ENCODE measurements around the gene URM1. TPM values are rescaled to one million over a fixed set of nuclear protein-coding genes. Genes with fewer than 3 reads are reported as not detected.

Gene URM1
- polyA plus RNA-seq, 1 donor from 2014 or later: 80.8 TPM

- no peak overlapping the region for H3K4me3 ChIP-seq (ENCODE audit: low read length)
- H2AFZ ChIP-seq (ENCODE audit: low read depth, low read length): peak overlapping the region; percentile 45
- no peaks in the 10 kb centered on the region for H3K9me2 ChIP-seq (ENCODE audit: insufficient read depth, low read length)
- H3K4me2 ChIP-seq (ENCODE audit: low read length): no peak overlapping the region
- H4K20me1 ChIP-seq (ENCODE audit: insufficient read depth): no peaks in the 10 kb centered on the region
- H3K27ac ChIP-seq (ENCODE audit: low read length): no peak overlapping the region
- peaks cover 27% of the 10 kb centered on the region for H3K27me3 ChIP-seq (ENCODE audit: insufficient read depth, low read depth, low read length)
- TF ChIP-seq POLR2AphosphoS5 (IDR thresholded peaks at IDR 0.05) (no peak), CTCF (IDR thresholded peaks at IDR 0.05; ENCODE audit: poor library complexity, severe bottlenecking) (no peak), SMC3 (conservative IDR thresholded peaks at IDR 0.05; ENCODE audit: poor library complexity) (no peak), TAF1 (IDR thresholded peaks at IDR 0.05; ENCODE audit: low read depth) (no peak), RAD21 (conservative IDR thresholded peaks at IDR 0.05) (no peak), MXI1 (conservative IDR thresholded peaks at IDR 0.05; ENCODE audit: poor library complexity, severe bottlenecking) (no peak), EZH2 (IDR thresholded peaks at IDR 0.05; ENCODE audit: borderline replicate concordance, insufficient read depth, low read length, poor library complexity, severe bottlenecking) (no peak), REST (IDR thresholded peaks at IDR 0.05; ENCODE audit: borderline replicate concordance) (no peak), EP300 (conservative IDR thresholded peaks at IDR 0.05; ENCODE audit: poor library complexity, severe bottlenecking) (no peak)
- no peaks in the 10 kb centered on the region for H3K9me3 ChIP-seq (ENCODE audit: low read length)
- no peaks in the 10 kb centered on the region for H3K36me3 ChIP-seq (ENCODE audit: insufficient read depth, low read length)
- H3K79me2 ChIP-seq (replicated peaks; ENCODE audit: insufficient read depth, low read length): no peaks in the 10 kb centered on the region
- H3K9ac ChIP-seq (ENCODE audit: low read length): no peak overlapping the region
- no peaks in the 10 kb centered on the region for H3F3A ChIP-seq (ENCODE audit: insufficient read depth, low read length, poor library complexity, severe bottlenecking)
Observed at GRCh38 chr9:128405077-128405779, 34.1 kb downstream of the URM1 start.

- no peaks in the 10 kb centered on the region for H3K9me3 ChIP-seq (ENCODE audit: low read length)
- no peaks in the 10 kb centered on the region for H3K79me2 ChIP-seq (replicated peaks; ENCODE audit: insufficient read depth, low read length)
- H3K9ac ChIP-seq (ENCODE audit: low read length): no peak overlapping the region
- no peak overlapping the region for H3K27ac ChIP-seq (ENCODE audit: low read length)
- no peak overlapping the region for H3K4me2 ChIP-seq (ENCODE audit: low read length)
- TF ChIP-seq SMC3 (conservative IDR thresholded peaks at IDR 0.05; ENCODE audit: poor library complexity) (no peak), REST (IDR thresholded peaks at IDR 0.05; ENCODE audit: borderline replicate concordance) (no peak), CTCF (IDR thresholded peaks at IDR 0.05; ENCODE audit: poor library complexity, severe bottlenecking) (no peak), TAF1 (IDR thresholded peaks at IDR 0.05; ENCODE audit: low read depth) (no peak), EP300 (conservative IDR thresholded peaks at IDR 0.05; ENCODE audit: poor library complexity, severe bottlenecking) (no peak), POLR2AphosphoS5 (IDR thresholded peaks at IDR 0.05) (no peak), MXI1 (conservative IDR thresholded peaks at IDR 0.05; ENCODE audit: poor library complexity, severe bottlenecking) (no peak), EZH2 (IDR thresholded peaks at IDR 0.05; ENCODE audit: borderline replicate concordance, insufficient read depth, low read length, poor library complexity, severe bottlenecking) (no peak), RAD21 (conservative IDR thresholded peaks at IDR 0.05) (no peak)
- H3K4me3 ChIP-seq (ENCODE audit: low read length): no peak overlapping the region
- H2AFZ ChIP-seq (ENCODE audit: low read depth, low read length): no peak overlapping the region
- H3F3A ChIP-seq (ENCODE audit: insufficient read depth, low read length, poor library complexity, severe bottlenecking): no peaks in the 10 kb centered on the region
- H3K36me3 ChIP-seq (ENCODE audit: insufficient read depth, low read length): no peaks in the 10 kb centered on the region
- no peaks in the 10 kb centered on the region for H3K9me2 ChIP-seq (ENCODE audit: insufficient read depth, low read length)
- H4K20me1 ChIP-seq (ENCODE audit: insufficient read depth): no peaks in the 10 kb centered on the region
- H3K27me3 ChIP-seq (ENCODE audit: insufficient read depth, low read depth, low read length): peaks cover 23% of the 10 kb centered on the region
Observed at GRCh38 chr9:128405780-128406171, 34.6 kb downstream of the URM1 start.
